Lung (tissue), 12 donors: ENCODE results near the gene ADAMTSL1. TPM values are rescaled to one million over a fixed set of nuclear protein-coding genes. Genes with fewer than 3 reads are reported as not detected.

Experiments
- ATAC-seq: fragments of 200-7000 bp; cut with Tn5 transposase; one replicate; pipeline ENCODE4 v1.9.1; 2020; ENCODE audit warnings: moderate number of reproducible peaks; ENCODE audit not compliant: insufficient read depth, low FRiP score
- DNase-seq, 3 donors: peaks; one replicate each; pipeline ENCODE4 v3.0.0-alpha.2; 2013 to 2017
- H3K27ac ChIP-seq, 2 donors: one replicate each; pipeline ENCODE4 v1.5.1; 2013; ENCODE audit warnings: mild to moderate bottlenecking in 2 of 2, moderate library complexity in 2 of 2, control low read depth in 1 of 2, inconsistent platforms in 1 of 2, low read depth in 1 of 2, low read length in 1 of 2
- H3K27me3 ChIP-seq, 3 donors: one replicate each; pipeline ENCODE4 v1.5.1; 2013; ENCODE audit warnings: low read length in 2 of 3; ENCODE audit not compliant: control insufficient read depth in 3 of 3, insufficient read depth in 3 of 3
- H3K36me3 ChIP-seq, 4 donors: one replicate each; pipeline ENCODE4 v1.5.1; 2013; ENCODE audit warnings: low read length in 4 of 4, mild to moderate bottlenecking in 1 of 4, moderate library complexity in 1 of 4; ENCODE audit not compliant: control insufficient read depth in 4 of 4, insufficient read depth in 4 of 4
- H3K4me1 ChIP-seq, 5 donors: one replicate each; pipeline ENCODE4 v1.5.1; 2013; ENCODE audit warnings: low read length in 5 of 5, mild to moderate bottlenecking in 2 of 5, moderate library complexity in 1 of 5; ENCODE audit not compliant: control insufficient read depth in 5 of 5, insufficient read depth in 5 of 5
- H3K4me3 ChIP-seq: one replicate; pipeline ENCODE4 v1.5.1; 2013; ENCODE audit warnings: mild to moderate bottlenecking, control low read depth, moderate library complexity
- H3K9ac ChIP-seq, 2 donors: one replicate each; pipeline ENCODE4 v1.5.1; 2013; ENCODE audit warnings: low read length in 2 of 2, control low read depth in 1 of 2; ENCODE audit not compliant: insufficient read depth in 1 of 2
- H3K9me3 ChIP-seq, 4 donors: one replicate each; pipeline ENCODE4 v1.5.1; 2013; ENCODE audit warnings: low read length in 3 of 4, mild to moderate bottlenecking in 1 of 4, moderate library complexity in 1 of 4; ENCODE audit not compliant: control insufficient read depth in 4 of 4, insufficient read depth in 3 of 4
- WGBS, 2 donors: extraction: QIAGEN DNeasy Blood & Tissue Kit; methylation state at CpG; one replicate each; pipeline ENCODE4 v1.1.7; 2013; 5-methylcytosine and 5-hydroxymethylcytosine counted together
- polyA plus RNA-seq, 2 donors: library from polyadenylated mRNA; stranded (reverse); fragments of 200-250 nt; gene quantifications; one replicate each; pipeline ENCODE4 v1.2.1, GENCODE V29; 2013
- total RNA-seq, 2 donors: library from RNA; depleted of rRNA in 1 of 2; stranded (reverse); fragments of >200 nt in 1 of 2; gene quantifications; one replicate each; pipeline ENCODE4 v1.2.1, GENCODE V29; 2014 to 2021
- TF ChIP-seq, protein P1 (sequence below): IDR thresholded peaks from 2 replicates; pipeline ENCODE4 v1.5.1; 2012; ENCODE audit warnings: mild to moderate bottlenecking; ENCODE audit errors: control extremely low read depth, extremely low read depth
- donor health status: control.
- donor health status: control.
- donor health status: Bipolar disorder and iron deficiency.
- donor health status: healthy.
- donor health status: DM: yes; HTN: yes; CAD: no.

Gene ADAMTSL1
- total and polyA plus RNA-seq, 4 donors: 0.25 to 36.2 (median 1.4) TPM

DNA sequence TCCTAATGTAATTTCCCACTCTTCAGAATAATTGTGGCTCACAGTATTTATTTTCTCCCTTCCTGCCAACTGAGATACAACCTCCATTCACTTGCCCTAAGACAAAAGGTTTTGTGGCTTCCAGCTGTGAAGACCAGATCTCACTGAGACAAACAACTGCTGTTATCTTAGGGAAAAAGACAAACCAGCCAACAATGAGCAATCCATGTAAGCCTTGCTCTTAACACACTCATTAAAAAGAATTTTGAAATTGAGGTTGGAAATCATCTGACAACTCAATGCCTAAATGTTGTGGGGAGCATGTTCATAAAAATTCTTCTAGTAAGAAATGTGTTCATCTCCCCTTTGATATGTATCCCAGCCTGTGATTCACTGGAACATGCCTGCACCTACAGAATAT, 132.9 kb downstream of the ADAMTSL1 start:
- ATAC-seq (no peak), DNase-seq (peak in 1 of 3 donors; percentile 25)
- H3K27ac ChIP-seq: no peak overlapping the region

GRCh38 chr9:18608371-18608770, 134.4 kb downstream of the ADAMTSL1 start:
- peaks cover 0 to 14% (median 8%) of the 10 kb centered on the region in 5 donors for H3K4me1 ChIP-seq
- ATAC-seq: no peak
- TF ChIP-seq, protein P1, sequence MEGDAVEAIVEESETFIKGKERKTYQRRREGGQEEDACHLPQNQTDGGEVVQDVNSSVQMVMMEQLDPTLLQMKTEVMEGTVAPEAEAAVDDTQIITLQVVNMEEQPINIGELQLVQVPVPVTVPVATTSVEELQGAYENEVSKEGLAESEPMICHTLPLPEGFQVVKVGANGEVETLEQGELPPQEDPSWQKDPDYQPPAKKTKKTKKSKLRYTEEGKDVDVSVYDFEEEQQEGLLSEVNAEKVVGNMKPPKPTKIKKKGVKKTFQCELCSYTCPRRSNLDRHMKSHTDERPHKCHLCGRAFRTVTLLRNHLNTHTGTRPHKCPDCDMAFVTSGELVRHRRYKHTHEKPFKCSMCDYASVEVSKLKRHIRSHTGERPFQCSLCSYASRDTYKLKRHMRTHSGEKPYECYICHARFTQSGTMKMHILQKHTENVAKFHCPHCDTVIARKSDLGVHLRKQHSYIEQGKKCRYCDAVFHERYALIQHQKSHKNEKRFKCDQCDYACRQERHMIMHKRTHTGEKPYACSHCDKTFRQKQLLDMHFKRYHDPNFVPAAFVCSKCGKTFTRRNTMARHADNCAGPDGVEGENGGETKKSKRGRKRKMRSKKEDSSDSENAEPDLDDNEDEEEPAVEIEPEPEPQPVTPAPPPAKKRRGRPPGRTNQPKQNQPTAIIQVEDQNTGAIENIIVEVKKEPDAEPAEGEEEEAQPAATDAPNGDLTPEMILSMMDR: no peak
- no peaks in the 10 kb centered on the region for H3K9me3 ChIP-seq
- DNase-seq: no peak
- no peak overlapping the region for H3K4me3 ChIP-seq
- no peak overlapping the region for H3K27ac ChIP-seq
- no peaks in the 10 kb centered on the region for H3K27me3 ChIP-seq
- H3K9ac ChIP-seq: no peak overlapping the region
- no peaks in the 10 kb centered on the region for H3K36me3 ChIP-seq
- WGBS, 2 donors: 91 to 97% methylated on average over 1 of the region's 1 CpG

More for the DNA sequence above, 132.9 kb downstream of the ADAMTSL1 start:
- TF ChIP-seq, protein P1: no peak
- Histone ChIP-seq H3K27me3 (no peaks in the 10 kb centered on the region), H3K4me1 (peaks cover 0 to 14% (median 8%) of the 10 kb centered on the region in 5 donors), H3K4me3 (no peak overlapping the region), H3K9me3 (no peaks in the 10 kb centered on the region), H3K9ac (no peak overlapping the region), H3K36me3 (no peaks in the 10 kb centered on the region)

DNA sequence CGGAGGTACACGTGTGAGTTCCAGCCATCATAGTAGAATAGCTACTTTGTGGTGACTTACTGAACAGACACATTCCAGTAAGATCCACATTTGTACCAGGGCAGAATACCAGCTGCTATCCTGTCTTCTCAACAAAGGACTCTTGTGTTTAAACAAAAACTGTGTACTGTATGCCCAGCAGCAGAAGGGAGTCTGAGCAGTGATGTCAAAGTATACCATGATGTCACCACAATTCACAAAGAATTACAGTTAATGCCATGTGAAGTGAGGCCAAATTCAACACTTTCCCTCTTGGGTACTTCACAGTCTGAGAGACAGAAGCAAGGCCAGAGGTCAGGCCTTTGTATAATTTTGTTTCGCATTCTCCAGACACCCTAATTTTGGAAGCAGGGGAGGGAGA, 137.0 kb downstream of the ADAMTSL1 start:
- Histone ChIP-seq H3K4me1 (peaks cover 0 to 11% (median 6%) of the 10 kb centered on the region in 5 donors), H3K4me3 (no peak overlapping the region), H3K9ac (no peak overlapping the region), H3K36me3 (no peaks in the 10 kb centered on the region), H3K27me3 (no peaks in the 10 kb centered on the region), H3K27ac (no peak overlapping the region), H3K9me3 (no peaks in the 10 kb centered on the region)
- DNase-seq: peak; percentile 14 to 62 (median 56)
- no peak for ATAC-seq
- WGBS, 2 donors: 83 to 89% methylated on average over 3 of the region's 3 CpGs
- TF ChIP-seq, protein P1: no peak

DNA sequence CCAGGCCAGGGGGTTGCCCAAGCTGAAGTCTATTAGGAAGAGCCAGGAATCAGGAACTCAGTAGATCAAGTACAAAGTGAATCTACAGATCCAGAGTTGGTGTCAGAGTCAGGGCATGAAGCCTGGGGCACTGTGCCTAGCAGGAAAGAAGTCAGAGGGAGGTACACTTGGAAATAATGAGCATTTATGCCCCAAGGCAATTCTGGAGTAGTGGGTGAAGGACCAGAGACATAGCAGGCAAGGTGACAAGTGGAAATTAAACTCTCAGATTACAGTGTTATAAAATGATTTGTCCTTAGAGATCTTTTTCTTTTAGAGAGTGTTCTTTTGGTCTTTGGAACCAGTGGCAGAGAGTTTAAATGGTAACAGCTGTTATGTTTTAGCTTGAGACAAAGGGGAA, 138.0 kb downstream of the ADAMTSL1 start:
- Histone ChIP-seq H3K27ac (no peak overlapping the region), H3K4me1 (peaks cover 0 to 2% (median under 1%) of the 10 kb centered on the region in 5 donors), H3K9ac (no peak overlapping the region), H3K36me3 (no peaks in the 10 kb centered on the region), H3K9me3 (no peaks in the 10 kb centered on the region), H3K4me3 (no peak overlapping the region), H3K27me3 (no peaks in the 10 kb centered on the region)
- TF ChIP-seq, protein P1: no peak
- ATAC-seq (no peak), DNase-seq (no peak)
